GM23248 (cell line): ENCODE measurements around the gene PRR3.

ENCODE experiments used
- EZH2 ChIP-seq: fragments of 200-600 bp; sonication (generic); IDR thresholded peaks from 2 replicates; pipeline ENCODE4 v1.6.1; 2018; ENCODE audit warnings: antibody characterized with exemption, mild to moderate bottlenecking; ENCODE audit not compliant: insufficient read depth, poor library complexity, severe bottlenecking
- EZH2phosphoT487 ChIP-seq: fragments of 200-600 bp; sonication (generic); IDR thresholded peaks from 2 replicates; pipeline ENCODE4 v1.6.1; 2018; ENCODE audit warnings: antibody characterized with exemption, moderate library complexity, mild to moderate bottlenecking, low read depth; ENCODE audit not compliant: insufficient read depth

- no peak for TF ChIP-seq EZH2
- TF ChIP-seq EZH2phosphoT487: no peak
Measured at GRCh38 chr6:30513451-30513850, 43.6 kb upstream of the PRR3 start.
